NCI-H748 (cell line): Measurements from ENCODE around the gene OR4B1.

Experiments used
- DNase-seq: peaks from one replicate; lab custom pipeline; 2025; ENCODE audit not compliant: unreplicated experiment; lab: John Stamatoyannopoulos, UW

Gene OR4B1

GRCh38 chr11:48248902-48249301 is 32.3 kb downstream of the OR4B1 start:
- no peak for DNase-seq

DNA sequence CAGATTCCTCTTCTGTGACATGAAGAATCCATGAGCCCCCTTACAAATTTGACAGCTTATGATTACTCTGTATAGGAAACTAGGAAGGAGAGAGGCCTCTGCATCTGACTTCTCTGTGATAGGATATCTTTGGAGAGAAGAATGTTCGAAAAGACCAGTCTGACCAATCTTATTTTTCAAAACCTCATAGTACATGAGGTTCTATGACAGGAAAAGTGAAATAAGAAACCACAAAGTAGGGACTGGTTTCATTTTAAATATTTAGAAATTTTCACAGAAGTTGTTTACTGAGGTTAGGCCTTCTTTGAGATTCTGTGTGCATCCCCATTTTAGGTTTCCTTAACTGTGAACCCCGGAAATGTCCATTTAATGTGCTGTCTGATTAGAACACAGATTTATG is 45.0 kb downstream of the OR4B1 start:
- no peak for DNase-seq

- no peak for DNase-seq
These were observed 46.9 kb downstream of the OR4B1 start, which contains the start of gene OR4X1 for GRCh38 chr11:48263423-48263911. Gene OR4X1 (plus strand): TSS chr11:48263861. CDS start chr11:48263861, 0 bp downstream.
